Measurements from ENCODE around the gene UMPS.

The UMPS gene

DNA sequence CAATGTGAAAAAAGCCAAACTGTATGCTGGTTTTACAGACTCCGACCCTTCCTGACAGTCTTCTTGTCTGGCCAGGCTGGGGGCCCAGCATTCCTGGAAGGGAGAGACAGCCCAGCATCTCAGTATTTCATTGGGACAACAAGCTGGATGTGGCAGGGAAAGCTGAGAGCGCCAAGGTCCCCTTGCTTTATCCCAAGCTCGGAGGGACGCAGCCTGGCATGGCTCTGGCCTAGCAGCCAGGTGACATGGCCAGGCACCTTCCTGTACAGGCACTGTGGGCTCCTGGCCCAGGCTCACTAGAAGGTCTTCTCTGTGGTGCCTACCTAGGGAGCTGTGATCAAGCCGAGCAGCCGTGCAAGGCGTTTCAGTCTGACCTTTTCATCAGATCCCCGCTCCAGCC, 33.0 kb downstream of the UMPS start:
- DNase-seq: no peak
- no peak for TF ChIP-seq POLR2A (IDR thresholded peaks at IDR 0.05; ENCODE audit: low read length)
- no peak for TF ChIP-seq GATA1 (IDR thresholded peaks at IDR 0.05; ENCODE audit: low read depth, low read length)

DNA sequence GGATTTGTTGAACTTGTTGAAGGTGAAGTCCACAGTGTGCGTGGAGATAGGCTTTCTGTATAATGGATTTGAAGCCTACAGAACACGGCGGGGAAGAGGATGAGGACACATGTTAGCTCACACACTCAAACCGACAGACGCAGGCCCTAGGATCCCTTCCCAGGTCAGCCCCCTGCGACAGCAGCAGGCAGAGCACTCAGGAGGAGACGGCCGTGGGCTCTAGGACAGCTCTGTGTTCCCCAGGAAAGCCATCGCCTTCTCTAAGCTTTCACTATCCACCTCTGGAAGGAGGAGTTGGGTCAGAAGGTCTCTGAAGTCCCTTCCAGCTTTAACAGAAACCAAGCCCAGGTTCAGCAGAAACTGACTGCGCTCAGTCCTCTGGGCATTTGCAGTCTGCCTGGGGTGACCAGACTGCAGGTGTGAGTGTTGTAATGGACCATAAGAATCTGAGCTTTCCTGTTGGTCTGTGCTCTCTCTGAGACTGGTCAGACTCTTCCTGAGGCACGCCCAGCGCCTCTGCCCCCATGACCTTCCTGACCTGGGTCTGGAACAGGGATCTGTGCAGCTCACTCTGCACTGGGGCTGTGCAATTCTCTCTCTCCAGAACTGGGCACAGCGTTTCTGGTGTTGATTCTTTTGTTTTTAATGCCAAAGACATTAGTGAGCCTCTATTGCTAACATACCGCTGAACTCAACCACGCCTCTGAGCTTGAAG, 33.5 kb downstream of the UMPS start:
- TF ChIP-seq GATA1 (IDR thresholded peaks at IDR 0.05; ENCODE audit: low read depth, low read length) (no peak), POLR2A (IDR thresholded peaks at IDR 0.05; ENCODE audit: low read length) (no peak)
- no peak for DNase-seq

DNA sequence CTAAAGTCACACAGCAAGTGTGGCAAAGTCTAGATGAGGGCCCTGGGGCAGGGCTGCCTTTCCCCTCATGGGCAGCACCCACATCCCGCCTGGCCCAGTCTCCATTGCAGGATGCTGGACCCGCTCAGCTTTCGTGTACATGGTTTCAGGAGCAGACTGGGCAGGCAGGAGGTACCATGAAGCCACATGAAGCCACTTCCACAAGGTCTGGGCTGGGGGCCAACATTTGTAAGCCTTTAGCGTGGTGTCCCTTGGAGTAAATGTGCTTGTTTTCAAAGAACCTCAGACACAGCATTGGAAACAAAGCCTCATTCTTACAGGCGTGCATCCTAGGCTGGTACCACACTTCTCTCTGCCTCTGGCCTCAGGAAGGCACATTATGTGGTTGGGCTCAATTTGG, 34.5 kb downstream of the UMPS start:
- no peak for DNase-seq
- TF ChIP-seq GATA1 (IDR thresholded peaks at IDR 0.05; ENCODE audit: low read depth, low read length) (no peak), POLR2A (IDR thresholded peaks at IDR 0.05; ENCODE audit: low read length) (no peak)

DNA sequence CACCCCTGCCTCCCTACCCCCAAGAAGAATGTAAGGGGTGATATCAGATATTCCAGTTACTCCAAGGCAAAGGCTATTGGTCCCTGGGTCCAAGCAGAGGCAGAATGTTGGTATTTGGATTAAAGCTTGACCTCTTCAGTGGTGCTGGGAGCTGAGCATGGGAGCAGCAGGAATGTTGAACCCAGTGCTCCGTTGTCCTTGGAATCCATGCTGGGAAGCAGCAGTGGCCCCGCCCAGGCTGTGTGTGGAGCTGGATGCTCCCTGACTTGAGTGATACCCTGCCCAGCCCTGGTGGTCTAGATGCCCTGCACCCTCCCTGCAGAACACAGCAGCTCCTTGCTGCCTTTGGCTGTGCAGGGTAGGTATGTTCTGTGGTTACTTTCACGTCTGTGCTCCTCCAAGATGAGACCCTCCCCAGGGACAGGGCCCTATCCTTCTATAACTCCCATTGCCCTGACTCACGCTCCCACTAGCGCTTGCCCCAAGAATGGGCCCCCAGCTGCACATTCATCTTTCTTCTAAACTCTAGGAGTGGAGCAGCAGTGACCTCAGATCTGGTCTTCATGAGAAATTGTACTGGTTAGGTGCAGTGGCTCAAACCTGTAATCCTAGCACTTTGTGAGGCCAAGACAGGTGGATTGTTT, 35.1 kb downstream of the UMPS start:
- DNase-seq: no peak
- TF ChIP-seq POLR2A (IDR thresholded peaks at IDR 0.05; ENCODE audit: low read length) (no peak), GATA1 (IDR thresholded peaks at IDR 0.05; ENCODE audit: low read depth, low read length) (no peak)

DNA sequence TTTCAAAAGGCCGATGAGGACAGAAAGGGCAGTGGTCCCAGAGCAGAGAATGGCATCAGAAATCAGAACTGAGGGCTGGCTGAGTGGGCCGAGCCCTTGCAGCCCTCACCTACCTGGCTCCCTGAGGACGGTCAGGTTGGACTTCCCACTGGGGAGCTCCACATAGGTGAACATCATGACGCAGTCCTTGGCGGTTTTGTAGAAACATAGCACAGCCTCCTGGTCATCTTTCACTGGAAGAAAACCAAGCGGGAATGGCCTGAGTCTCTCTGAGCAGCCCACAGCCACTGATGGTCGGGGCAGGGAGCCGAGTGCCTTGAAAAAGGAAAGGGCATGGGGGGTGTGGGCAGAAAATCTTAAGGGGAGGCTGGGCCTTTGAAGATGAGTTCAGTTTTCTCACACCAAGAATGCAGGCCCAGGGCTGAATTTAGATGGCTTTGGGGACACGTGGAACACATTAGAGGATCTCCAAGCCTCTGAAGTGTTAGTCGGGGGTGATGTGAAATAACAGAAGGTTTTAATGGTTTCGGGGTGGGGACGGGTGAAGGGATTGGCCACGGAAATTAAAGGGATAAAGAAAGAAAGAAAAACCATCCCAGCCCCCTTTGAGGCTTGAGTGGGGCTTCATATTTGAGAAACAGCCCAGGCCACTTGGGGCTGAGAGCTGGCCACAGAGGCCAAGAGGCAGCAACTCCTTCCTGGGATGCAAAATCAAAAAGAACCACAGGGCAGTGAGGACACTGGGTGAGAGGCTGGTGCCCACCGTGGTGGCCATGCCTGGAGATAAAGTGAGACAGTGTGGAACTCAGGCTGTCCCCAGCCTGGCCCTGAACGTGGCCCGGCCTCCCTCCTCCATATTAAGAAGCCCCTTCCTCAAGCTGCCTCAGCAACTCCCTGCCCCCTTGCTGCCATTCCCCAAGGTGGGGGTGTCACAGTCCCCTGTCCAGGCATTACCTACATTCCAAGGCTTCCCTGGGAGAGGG, 36.2 kb downstream of the UMPS start:
- TF ChIP-seq POLR2A (IDR thresholded peaks at IDR 0.05; ENCODE audit: low read length) (no peak), GATA1 (IDR thresholded peaks at IDR 0.05; ENCODE audit: low read depth, low read length) (no peak)
- no peak for DNase-seq

DNA sequence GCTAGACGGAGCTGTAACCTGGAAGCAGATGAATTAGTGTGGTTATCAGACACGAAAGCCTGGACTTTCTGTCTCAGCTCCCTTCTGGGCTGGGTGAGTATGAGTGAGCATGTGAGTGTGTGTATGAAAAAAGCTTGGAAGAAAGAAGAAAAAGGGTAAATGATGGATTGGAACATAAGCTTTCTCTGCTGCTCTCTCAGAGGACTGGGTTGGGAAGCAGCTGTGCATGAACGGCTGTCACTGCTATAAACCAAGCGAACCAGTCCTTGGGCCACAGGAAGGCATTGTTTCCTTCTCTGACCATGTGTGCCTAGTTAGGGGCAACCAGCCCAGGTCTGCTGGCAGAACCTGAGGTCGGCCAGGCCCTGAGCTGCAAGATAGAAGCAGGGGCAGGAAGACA, 37.0 kb downstream of the UMPS start:
- TF ChIP-seq POLR2A (IDR thresholded peaks at IDR 0.05; ENCODE audit: low read length): no peak
- no peak for TF ChIP-seq GATA1 (IDR thresholded peaks at IDR 0.05; ENCODE audit: low read depth, low read length)
- DNase-seq: no peak

DNA sequence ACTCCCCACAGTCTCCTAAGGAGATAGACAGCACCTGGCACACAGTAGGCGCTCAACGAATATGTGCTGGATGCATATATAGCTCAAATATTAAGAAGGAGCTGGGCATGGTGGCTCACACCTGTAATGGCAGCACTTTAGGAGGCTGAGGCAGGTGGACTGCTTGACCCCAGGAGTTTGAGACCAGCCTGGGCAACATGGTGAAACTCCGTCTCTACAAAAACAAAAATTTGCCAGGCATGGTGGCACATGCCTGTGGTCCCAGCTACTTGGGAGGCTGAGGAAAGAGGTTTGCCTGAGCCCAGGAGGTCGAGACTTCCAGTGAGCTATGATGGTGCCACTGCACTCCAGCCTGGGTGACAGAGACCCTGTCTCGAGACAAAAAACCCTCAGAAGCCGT, 37.4 kb downstream of the UMPS start:
- no peak for TF ChIP-seq POLR2A (IDR thresholded peaks at IDR 0.05; ENCODE audit: low read length)
- TF ChIP-seq GATA1 (IDR thresholded peaks at IDR 0.05; ENCODE audit: low read depth, low read length): no peak
- DNase-seq: no peak

DNA sequence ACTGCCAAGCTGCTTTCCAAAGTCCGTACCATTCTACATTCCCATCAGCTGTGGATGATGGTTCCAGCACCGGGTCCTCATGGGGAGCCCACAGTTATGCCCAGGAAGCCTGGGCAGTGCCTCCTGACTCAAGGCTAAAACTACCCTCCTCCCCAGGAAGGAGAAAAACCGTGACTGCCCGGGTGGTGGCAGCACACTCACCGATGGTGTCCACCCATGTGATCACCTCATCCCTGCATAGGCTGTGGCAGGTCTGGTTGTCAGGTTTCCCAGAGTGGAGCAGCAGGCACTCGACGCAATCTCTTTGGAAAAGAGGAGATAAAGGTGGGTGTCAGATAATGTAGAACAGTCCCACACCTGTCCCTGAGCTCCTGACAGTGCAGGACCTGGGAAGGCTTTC, 38.6 kb downstream of the UMPS start:
- DNase-seq: peak; percentile 21 to 50
- no peak for TF ChIP-seq GATA1 (IDR thresholded peaks at IDR 0.05; ENCODE audit: low read depth, low read length)
- no peak for TF ChIP-seq POLR2A (IDR thresholded peaks at IDR 0.05; ENCODE audit: low read length)

DNA sequence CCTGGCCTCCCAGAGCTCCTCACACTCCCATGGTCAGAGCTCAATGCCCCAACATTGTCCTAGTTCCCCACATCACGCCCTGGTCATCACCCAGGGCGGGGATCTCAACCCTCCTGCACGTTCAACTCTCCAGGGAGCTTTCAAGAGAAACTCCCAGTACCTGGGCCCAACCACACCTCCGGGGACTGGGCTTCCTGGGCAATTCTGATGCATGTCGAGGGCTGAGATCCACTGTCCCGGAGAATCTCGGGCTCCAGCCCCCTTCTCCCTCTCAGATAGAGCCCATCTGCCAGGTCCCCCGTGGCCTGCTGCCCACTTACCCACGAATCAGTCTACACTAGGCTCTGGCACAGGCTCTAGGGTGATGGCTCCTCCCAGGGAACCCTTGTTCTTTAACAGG, 39.2 kb downstream of the UMPS start:
- DNase-seq: no peak
- TF ChIP-seq POLR2A (IDR thresholded peaks at IDR 0.05; ENCODE audit: low read length) (no peak), GATA1 (IDR thresholded peaks at IDR 0.05; ENCODE audit: low read depth, low read length) (no peak)

DNA sequence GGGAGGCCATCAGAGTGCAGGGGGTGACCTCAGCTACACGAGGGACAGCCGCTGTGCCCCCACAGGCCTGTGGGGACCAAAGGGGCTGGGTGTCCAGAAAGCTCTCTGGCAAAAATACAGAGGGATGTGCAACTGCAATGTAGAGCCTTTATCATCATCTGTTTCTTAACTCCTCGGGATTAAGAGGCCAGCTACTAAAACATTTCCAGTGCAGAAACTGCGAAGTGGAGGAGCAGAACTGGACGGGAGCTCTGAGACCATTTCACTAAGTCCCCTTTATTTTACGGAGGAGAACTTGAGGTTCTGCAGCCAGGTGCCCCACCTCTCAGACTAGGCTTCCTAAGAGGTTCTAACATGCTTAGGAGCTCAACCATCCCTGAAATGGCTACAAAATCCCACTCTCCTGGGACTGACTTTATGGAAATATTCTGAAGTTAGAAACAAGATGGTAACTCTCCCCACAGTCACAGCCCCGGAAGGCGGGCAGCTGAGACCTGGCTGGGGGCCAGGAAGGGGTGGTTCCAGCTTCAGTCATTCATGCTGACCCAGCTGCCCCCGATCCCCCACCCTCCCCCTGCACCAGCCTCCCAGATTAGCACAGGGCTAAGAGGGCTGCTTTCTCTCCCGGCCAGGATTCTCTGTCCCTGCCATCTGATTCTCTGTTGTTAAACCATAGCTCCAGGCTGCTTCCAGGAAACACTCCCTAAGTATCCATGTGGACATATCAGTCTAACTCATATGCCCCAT, 40.3 kb downstream of the UMPS start:
- DNase-seq: peak in 1 of 2 experiments; percentile 35
- TF ChIP-seq POLR2A (IDR thresholded peaks at IDR 0.05; ENCODE audit: low read length) (no peak), GATA1 (IDR thresholded peaks at IDR 0.05; ENCODE audit: low read depth, low read length) (no peak)

DNA sequence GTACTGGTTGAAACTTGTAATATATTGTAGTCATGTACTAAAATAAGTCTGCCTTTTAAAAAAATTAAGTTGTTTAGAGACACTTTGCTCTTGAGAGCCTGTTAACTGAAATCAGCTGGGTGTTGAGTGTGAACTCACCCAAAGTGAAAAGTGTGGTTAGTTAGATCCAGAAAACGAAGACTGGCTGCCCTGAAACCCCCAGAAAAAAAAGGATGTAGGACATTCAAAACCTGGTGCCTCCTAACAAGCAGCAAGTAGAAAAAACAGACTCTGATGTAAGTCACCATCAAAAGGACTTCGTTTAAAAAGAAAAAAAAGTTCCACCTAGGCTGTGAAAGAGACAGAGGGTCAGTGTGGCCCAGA, 40.8 kb downstream of the UMPS start:
- no peak for DNase-seq
- TF ChIP-seq GATA1 (IDR thresholded peaks at IDR 0.05; ENCODE audit: low read depth, low read length): no peak
- no peak for TF ChIP-seq POLR2A (IDR thresholded peaks at IDR 0.05; ENCODE audit: low read length)

DNA sequence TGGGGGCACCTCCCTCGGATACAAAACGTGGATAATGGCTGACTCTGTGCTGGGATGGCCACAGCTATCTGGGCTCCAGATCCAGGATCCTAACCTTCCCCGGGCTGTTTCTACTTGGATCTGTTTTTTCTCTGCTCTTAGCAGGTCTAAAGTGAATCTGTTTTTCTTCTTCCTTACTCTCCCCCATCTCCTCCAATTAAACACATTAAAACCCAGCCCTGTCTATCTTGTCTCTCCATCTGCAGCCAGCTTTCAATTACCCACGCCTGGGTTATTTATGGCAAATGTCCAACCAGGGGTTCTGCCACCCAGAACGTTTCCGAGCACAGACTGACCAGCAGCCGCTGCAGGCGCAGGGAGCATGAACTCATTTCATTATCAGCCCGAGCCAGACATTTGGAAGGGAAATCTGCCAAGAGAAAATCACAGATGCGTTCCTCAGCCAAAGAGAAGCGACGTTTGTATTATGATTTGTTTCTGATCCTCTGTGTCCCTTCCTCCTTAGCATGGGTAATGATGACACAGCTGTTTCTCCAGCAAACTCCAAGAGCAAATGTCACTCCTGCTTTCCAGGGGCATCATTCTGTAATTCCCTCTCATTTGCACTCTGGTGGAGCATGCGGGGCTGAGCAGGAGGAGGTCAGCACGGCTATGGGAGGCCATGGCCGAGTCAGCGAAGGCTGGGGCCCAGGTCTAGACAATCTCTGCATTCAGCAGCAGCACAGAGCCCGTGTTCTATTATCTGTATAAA, 42.0 kb downstream of the UMPS start:
- DNase-seq: peak; percentile 87
- TF ChIP-seq POLR2A (IDR thresholded peaks at IDR 0.05; ENCODE audit: low read length): no peak
